Smooth muscle cell of the brain vasculature (primary cell): ENCODE measurements around the gene CNBD2.
"Not testable (repeated sequence)": the region's sequence is repeated elsewhere in the genome, so short reads cannot be mapped to it uniquely, and the experiment has no call there.

Experiments
- DNase-seq: peaks from one replicate; pipeline ENCODE4 v3.0.0-alpha.2; 2012; ENCODE audit warnings: low read depth, low spot score

Gene CNBD2

DNA sequence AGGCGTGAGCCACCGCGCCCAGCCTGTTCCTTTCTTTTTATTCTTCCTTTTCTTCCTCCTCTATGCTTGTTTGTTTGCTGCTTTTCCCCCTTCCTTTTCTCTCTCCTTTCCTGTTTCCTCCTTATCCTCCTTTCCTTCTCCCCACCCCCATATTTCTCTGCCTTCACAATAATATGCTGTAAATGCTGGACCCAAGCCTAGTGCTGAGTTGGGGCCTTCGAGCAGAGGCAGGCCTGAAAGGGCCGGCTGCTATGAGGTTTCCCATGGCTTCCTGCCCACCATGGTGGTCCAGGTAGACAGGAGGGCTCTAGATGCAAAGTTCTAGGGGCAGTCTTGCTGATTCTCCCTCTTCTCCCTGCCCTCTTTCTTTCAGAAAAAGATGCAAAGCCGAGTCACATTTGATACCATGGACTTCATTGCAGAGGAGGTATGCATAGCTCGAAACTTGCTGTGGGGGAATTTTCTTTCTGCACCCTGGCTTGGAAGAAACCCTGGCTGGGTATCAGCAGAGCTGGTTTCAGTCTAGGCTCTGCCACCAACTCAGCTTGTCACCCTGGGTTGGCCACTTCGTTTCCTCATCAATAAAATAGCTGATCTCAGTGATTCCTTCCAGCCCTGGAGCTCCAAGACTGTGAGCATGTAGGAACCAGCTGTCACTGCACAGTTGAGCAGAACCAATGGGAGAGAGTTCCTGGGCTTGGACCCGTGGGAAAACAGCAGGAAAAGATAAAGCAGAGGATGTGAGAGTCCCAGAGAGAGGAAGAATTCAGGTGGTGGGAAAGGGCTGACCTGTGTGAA lies 7.4 kb downstream of the CNBD2 start:
- DNase-seq, result no peak

DNA sequence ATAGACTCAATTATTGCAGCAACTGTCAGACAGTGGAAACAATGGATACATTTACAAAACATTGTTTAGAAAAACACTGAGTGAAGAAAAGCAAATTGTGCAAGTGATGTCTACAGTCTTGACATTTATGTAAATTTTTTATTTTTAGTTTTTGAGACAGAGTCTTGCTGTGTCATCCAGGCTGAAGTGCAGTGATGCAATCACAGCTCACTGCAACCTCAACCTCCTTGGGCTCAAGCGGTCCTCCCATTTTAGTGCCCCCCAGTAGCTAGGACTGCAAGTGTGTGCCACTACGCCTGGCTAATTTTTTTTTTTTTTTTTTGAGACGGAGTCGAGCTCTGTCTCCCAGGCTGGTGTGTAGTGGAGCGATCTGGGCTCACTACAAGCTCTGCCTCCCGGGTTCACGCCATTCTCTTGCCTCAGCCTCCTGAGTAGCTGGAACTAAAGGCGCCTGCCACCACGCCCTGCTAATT lies 9.7 kb downstream of the CNBD2 start:
- DNase-seq, result no peak

DNA sequence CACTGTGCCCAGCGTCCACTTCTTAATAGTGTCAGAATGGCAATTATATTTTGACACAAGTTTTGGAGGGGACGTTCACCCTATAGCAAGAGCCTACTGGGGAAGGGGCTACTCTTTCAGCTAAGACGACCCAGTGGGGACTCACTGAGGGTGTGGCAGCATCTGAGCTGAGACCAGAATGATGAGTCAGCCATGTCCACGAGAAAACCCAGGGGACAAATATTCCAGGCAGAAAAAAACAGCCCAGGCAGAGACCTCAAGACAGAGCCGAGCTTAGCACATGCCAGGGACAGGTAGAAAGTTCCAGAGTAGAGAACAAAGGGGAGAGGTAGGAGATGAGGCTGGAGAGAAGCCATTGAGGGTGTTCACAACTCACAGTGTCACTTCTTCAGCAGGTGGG lies 11.2 kb downstream of the CNBD2 start:
- no peak for DNase-seq

DNA sequence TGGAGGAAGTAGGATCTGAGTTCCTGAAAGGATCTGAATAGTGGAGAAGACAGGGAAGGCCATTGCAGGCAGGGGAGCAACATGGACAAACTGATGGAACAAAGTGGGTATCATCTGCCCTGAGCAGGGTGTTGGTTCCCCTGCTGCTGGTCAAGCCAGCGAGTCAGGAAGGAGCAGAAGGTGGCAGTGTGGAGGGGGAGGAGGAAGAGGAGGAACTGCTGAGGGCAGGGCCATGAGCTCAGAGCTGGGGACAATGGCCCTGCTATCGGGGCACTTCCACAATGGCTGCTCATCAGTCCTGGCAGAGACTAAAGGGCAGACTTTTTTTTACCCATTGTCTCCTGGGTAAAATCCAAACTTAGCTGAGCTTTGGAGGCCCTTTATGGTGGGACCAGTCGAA lies 13.6 kb downstream of the CNBD2 start:
- DNase-seq, result no peak

DNA sequence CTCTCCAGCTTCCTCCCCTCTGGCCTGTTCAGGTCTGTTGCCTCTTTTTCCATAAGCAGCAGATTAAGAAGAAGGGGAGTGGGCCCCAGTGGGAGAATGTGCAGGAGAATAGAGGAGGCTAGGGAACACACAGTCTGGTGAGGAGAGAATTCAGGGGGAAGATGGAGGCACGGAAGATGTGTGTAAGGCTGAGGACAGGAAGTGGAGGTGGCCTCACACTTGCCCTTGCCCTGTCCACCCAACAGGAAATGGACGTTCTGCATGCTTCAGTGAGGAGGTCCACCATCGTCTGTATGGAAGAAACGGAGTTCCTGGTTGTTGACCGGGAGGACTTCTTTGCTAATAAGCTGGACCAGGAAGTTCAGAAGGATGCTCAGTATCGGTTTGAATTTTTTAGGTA lies 16.0 kb downstream of the CNBD2 start:
- no peak for DNase-seq

DNA sequence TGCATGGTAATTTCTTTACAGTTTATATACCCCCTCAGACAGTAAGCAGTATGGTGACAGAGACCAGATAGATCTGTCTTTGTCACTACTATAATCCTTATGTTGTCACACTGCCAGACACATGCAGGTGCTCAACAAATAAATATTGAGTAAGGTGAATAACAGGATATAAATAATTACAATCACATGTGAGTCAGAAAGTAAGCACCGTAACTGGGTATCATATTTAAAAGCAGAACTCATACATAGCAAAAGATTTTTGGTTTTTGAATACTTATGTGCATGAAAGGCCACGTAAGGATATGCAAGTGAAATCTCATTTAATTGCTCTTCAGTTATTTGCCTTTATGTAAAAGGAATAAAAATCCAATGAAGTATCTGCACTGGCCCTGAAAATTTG lies 17.4 kb downstream of the CNBD2 start:
- DNase-seq, result no peak

DNA sequence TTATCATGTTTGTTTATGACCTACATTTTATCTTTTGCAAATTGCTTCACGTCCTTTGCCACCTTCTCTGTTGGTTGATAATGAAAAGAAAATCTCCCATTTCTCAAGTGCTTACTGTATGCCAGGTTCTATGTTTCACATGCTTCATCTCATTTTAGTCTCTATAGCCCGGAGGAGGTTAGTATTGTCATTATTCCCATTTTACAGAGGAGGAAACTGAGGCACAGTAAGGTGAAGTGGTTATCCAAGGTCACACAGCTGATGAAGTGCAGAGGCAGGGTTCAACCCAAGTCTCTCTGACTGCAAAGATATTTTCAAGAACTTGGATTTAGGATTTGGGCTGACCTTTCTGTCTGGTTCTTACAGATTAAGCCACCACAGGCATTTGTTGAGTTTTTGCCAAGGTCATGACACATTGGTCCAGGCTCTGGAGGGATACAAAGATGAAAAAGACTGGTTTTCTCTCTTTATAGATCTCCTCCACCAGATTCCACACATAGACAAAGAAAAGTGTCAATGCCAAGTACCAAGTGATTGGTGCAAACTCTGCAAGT lies 20.6 kb downstream of the CNBD2 start:
- no peak for DNase-seq

DNA sequence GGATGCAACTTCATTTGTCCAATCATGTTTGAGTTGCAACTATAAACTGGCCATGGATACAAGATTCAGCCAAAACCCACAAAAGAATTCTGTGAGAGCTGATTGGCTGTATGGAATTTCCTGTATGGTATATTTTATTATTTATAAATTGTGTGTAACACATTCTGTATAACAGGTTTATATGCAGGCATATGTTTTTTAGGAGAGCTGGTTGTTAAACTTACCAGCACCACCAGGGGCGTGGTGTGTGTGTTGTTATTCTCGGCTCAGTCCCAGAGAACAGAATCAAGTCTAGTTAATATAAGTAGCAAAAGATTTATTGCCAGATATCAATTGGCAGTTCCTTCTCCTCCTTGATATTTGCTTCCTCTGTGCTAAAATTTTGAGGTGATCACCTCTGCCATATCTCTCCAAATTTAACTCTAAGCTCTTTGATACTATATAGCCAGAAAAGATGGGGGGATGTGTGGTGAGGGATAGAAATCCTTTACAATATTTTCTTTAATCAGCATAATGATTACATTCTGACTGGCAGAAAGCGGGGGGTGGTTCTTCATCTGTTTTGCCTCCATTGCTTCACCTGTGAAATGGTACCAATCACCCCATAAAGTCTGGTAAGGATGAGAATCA lies 22.9 kb downstream of the CNBD2 start:
- DNase-seq, result no peak

DNA sequence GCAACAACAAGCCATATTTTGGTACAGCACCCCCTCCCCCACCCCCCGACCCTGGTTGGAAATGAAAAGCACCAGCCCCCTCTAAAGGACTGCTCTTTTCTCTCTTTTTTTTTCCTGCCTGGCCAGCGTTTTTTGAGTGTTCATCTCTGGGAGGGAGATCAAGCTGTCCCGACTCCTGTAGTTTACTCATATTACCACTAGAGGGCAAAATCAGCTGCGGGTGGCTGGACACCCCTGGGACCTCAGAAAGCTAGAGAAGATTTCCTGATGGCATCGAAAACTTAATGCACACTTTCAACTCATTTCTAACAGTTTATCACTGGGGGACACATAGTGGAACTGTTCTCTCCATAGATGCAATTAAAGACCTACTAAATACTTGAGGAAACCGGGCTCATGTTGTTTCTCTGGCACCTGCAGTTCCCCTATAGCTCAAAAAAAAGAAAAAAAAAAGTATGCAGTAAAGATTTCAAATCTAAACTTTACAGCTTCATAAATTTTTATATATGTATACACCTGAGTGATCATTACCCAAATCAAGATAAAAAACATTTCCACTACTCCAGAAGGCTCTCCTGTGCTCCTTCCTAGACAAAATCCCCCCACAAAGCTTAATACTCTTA lies 24.4 kb downstream of the CNBD2 start:
- no peak for DNase-seq

DNA sequence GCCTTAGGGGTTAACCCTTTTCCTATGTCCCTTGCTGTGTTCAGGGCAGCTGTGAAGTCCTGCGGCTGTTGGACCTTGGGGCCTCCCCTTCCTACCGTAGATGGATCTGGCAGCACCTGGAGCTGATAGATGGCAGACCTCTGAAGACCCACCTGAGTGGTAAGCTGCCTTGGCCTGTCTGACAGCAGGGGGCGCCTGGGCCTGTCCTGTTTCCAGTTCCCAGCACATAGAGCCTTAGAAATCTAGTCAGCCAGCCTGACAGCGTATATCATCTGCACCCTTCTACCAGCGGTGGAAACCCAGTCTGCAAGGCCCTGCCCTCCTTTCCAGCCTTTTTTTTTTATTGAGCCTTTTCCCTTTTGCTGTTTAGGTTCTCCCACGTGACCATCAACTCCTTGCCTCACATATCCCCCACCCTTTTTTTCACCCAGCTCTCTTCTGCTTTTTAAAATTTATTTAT lies 26.6 kb downstream of the CNBD2 start:
- DNase-seq, result peak; percentile 62

DNA sequence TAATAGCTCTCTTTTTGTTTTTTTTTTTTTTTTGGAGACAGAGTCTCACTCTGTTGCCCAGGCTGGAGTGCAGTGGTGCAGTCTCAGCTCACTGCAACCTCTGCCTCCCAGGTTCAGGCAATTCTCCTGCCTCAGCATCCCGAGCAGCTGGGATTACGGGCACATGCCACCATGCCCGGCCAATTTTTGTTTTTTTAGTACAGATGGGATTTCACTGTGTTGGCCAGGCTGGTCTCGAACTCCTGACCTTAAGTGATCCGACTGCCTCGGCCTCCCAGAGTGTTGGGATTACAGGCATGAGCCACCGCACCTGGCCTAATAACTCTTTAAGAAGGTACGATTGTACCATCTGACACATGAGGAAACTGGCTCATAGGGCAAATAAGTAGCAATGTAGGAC lies 28.1 kb downstream of the CNBD2 start:
- DNase-seq, result not testable (repeated sequence)

DNA sequence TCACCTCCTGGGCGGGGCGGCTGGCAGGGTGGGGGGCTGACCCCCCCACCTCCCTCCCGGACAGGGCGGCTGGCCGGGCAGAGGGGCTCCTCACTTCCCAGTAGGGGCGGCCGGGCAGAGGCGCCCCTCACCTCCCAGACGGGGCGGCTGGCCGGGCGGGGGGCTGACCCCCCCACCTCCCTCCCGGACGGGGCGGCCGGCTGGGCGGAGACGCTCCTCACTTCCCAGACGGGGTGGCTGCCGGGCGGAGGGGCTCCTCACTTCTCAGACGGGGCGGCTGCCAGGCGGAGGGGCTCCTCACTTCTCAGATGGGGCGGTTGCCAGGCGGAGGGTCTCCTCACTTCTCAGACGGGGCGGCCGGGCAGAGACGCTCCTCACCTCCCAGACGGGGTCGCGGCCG lies 32.9 kb downstream of the CNBD2 start:
- DNase-seq, result not testable (repeated sequence)

DNA sequence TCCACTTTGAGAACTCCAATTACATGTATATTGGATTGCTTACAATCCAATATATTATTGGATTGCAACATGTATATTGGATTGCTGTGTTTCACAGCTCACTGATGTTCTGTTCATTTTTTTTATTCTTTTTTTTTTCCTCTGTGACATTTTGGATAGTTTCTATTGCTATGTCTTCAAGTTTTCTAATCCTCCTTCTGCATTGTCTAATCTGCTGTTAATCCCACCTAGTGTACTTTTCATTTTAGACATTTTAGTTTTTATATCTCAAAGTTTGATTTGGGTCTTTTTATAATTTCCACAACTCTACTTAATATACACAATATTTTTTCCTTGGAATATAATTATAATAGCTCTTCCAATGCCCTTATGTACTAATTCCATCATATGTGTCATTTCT lies 34.5 kb downstream of the CNBD2 start:
- DNase-seq, result no peak

DNA sequence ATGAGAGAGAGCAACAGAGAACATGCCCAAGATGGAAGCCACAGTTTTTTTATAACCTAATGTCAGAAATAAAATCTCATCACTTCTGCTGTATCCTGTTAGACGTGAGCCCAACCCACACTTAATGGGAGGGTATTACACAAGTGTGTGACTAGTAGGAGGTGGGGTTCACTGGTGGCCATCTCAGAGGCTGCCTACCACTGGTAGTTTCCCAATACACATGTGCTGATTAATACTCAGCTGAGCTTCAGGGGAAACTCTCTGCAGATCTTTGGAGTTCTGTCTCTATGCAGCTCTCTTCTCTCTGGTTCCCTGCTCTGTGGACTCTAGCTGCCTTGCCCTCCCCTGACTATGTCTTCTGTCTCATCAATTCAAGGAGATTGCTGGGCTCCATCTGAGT lies 35.7 kb downstream of the CNBD2 start:
- no peak for DNase-seq

DNA sequence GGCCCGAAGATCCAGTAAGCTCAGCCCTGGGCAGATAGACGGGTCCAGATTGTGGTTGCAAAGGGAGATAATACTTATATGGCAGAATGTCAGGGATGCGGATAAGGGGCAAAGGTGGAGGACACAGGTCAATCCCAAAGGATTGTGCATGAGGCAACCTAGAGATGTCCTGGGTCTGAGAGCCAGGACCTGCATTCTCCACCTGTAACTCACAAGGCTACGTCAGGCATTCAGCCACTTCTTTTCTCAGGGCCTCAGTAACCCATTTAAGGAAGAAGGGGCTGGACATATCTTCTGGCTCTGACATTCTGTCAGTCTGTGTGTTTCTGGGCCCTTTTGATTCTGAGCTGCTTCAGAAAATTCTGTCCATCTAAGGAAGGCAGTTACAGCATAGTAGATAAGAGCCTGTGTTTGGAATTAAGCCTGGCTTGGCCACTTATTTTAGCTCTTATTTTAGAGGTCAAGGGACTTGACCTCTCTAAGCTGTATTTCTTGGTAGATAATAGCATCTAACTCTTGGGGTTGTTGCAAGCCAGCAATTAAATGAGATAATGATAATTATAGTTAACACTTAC lies 40.2 kb downstream of the CNBD2 start:
- DNase-seq, result no peak

DNA sequence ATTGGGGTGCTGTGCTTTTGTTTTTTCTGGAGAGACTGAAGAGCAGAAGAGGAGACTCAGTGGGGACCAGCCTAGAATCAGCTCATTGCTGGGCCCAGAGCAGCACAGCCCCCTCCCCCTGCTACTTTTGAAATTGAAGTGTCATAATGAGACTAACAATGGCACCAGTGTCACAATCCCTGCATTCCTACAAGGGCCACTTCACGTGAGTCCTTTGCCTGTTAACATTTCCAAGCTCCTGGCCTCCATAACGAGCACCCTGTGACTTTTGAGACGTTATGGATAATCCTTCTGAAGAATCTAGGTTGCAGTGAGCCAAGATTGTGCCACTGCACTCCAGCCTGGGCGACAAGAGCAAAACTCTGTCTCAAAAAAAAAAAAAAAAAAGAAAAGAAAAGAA lies 41.7 kb downstream of the CNBD2 start:
- DNase-seq, result no peak

DNA sequence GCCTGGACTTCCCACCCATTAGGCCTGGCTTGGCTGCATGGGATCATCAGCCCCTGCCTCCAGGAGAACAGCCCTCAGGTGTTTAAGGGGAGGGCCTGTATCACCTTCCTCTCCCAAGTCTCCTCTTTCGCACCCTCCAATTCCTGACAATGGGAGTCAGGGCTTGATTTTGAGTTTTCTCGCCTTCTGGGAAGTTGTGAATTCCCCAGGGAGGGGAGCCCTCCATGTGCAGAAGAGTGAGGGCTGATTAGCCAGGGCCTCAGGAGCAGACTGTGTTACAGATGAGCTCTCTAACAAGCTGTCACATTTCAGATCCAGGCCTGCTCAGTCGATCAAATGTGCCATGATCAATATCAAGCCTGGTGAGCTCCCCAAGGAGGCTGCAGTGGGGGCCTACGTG lies 42.4 kb downstream of the CNBD2 start:
- no peak for DNase-seq

DNA sequence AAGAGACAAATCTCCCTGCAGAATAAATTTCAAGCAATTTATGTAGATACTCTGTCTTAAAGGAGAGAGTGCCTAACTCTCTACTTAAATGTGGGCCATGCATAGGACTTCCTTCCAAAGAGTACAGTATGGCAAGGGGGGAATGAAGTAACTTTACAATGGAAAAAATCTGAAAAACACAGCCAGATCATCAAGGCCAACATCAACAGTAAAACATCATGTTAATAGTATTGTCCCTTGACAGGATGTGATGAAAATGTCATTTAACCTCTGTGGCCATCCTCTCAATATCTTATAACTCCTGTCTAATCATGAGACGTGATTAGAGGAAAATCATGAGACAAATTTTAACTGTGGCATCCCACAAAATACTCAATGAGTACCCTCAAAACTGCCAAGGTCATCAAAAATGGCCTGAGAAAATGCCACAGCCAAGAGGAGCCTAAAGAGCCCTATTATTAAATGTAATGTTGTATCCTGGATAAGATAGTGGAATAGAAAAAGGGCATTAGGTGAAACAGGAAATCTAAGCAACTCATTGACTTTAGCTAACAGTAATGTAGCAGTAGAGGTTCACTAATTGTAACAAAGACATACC lies 47.5 kb downstream of the CNBD2 start:
- no peak for DNase-seq

DNA sequence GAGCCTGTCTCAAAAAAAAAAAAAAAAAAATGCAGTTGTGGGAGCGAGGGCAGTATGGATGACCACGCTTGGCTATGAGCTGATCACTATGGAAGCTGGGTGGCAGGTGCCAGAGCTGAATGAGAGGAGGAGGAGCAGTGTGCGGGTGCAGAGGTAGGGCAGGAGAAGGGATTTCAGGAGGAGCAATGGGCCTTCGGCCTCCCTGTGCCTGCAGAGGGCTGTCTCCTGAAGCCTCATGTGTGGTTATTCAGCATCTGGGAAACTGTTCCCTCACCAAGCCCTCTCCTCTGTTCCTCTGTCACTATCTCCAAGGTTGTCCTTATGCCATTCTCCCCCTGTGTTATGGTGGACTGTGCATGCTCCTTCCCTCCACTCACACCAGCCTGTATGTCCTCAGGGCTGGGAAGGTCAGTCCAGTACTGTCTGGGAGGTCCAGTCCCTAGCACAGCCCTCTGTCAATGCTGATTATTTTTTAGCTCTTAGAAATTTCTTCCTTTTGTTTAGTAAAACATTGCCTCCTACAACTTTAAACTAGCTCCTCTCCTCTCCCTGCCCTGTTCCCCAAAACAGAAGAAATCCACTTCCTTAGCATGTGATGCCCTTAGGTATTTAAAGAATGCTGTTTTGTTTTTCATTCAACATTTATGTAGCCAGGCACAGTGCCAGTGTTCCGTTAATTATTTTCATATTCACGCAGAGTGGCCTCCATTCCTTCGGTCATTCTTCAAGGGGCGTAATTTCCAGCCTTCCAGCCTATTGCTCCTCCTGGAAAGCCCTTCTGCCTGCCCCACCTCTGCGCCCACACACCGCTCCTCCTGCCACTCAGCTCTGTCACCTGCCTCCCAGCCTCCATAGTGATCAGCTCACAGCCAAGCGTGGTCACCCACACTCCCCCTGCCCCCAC lies 48.9 kb downstream of the CNBD2 start:
- peak; percentile 24 for DNase-seq

DNA sequence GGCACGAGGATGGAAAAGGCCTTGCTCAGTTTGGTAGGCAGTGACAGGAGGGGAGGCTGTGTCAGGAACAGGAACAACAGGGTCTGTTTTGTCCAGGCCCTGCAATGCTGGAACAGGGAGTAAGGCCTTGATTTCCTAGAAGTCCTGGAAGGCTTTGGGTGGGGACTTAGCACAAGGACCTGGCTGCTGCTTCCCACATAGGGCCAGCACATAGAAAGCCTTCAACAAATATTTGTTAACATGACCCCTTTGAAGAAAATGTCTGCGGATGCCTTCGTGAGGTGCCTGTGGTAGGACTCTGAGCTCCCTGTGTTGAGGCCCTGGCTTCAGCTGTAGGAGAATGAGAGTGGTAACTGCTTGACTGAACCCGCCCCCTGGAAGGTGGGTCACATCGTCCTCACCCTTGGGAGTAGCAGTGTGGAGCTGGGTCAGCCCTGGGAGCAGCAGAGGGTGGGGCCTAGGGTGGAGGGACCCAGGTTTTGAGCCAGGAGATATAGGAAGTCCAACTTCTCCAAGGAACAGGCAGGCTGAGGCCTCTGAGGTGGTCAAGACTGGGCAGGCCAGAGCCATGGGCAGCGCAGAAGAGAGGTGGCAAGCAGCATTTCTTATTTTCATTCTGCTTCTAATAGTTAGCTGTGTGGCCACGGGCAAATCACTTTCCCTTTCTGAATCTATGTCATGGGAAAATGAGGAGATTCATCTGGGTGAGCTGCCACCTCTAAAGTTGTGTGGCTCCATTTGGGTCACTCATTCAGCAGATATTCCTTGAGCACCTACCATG lies 50.0 kb downstream of the CNBD2 start:
- DNase-seq, result no peak
